ENCODE data around the gene AFDN.
"Not testable (repeated sequence)": the region's sequence is repeated elsewhere in the genome, so short reads cannot be mapped to it uniquely, and the experiment has no call there.

The AFDN gene

DNA sequence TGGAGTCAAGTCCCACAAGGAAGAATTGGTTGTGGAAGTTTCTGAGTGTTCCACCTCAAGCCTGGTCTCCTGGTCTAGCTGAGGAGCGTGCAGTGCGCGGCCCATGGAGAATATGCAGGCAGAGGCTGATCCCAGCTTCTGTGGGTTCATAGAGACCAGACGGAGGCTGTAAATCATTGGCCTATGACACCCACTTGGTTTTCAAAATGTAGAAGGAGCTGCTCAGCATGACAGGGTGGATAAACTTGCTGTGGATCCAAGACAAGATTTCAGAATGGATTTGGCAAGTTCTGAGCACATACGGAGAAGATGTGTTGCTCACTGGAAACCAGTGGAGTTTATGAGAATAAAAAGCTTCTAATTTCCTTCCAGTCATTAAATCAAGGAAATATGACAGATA, 171.5 kb downstream of the AFDN start:
- in situ Hi-C loops (cut with HindIII; ENCODE audit: low pct_unique_long_range_greater_than_20kb, low sequenced_read_pairs), result no loop called here
- TF ChIP-seq JUND (IDR thresholded peaks at IDR 0.05; ENCODE audit: low read depth), result no peak
- no peak for DNase-seq (ENCODE audit: low read depth in 1 of 2, low spot score in 1 of 2)

DNA sequence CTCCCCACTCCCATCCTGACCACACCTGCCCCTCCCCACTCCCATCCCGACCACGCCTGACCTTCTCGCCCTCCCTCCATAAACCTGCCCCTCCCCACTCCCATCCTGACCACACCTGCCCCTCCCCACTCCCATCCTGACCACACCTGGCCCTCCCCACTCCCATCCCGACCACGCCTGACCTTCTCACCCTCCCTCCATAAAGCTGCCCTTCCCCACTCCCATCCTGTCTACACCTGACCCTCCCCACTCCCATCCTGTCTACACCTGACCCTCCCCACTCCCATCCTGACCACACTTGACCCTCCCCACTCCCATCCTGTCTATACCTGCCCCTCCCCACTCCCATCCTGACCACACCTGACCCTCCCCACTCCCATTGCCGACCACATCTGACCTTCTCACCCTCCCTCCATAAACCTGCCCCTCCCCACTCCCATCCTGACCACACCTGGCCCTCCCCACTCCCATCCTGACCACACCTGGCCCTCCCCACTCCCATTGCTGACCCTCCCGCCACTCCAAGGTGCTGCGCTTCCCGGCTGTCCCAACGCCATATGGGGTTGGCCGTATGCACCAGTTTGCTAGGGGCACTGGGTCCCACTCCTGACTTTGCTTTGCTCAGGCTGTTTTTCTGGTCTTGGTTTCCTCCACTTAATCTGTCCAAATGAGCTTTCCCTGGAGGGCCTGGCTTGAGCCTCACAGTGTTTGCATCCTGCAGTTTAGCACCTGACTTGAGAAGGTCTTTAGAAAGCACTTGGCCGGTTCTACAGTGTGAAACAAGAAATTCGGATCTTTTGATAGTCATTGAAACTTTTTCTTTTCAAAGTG, 173.7 kb downstream of the AFDN start:
- no peak for TF ChIP-seq JUND (IDR thresholded peaks at IDR 0.05; ENCODE audit: low read depth)
- no peak for DNase-seq (ENCODE audit: low read depth in 1 of 2, low spot score in 1 of 2)
- in situ Hi-C loops (cut with HindIII; ENCODE audit: low pct_unique_long_range_greater_than_20kb, low sequenced_read_pairs), result no loop called here

DNA sequence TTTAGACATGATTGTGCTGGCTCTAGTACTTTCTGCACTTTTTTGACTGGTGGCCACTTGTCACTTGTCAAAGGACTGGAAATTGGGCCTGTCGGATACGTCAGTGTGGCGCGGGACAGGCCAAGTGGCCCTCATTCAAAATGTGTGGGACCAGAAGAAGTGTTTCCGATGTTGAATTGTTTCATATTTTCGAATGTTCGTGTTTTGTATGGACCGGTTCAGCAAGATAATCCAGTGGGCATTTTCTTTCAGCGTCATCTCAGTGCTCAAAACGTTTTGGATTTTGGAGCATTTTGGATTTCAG, 174.3 kb downstream of the AFDN start:
- in situ Hi-C loops (cut with HindIII; ENCODE audit: low pct_unique_long_range_greater_than_20kb, low sequenced_read_pairs), result no loop called here
- TF ChIP-seq JUND (IDR thresholded peaks at IDR 0.05; ENCODE audit: low read depth), result no peak
- no peak for DNase-seq (ENCODE audit: low read depth in 1 of 2, low spot score in 1 of 2)

DNA sequence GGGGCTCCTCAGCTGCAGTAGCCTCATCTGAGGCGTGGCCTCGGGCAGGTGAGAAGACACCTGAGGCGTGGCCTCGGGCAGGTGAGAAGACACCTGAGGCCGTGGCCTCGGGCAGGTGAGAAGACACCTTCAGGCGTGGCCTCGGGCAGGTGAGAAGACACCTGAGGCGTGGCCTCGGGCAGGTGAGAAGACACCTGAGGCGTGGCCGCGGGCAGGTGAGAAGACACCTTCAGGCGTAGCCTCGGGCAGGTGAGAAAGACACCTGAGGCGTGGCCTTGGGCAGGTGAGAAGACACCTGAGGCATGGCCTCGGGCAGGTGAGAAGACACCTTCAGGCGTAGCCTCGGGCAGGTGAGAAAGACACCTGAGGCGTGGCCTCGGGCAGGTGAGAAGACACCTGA, 174.8 kb downstream of the AFDN start:
- in situ Hi-C loops (cut with HindIII; ENCODE audit: low pct_unique_long_range_greater_than_20kb, low sequenced_read_pairs); DNase-seq (ENCODE audit: low read depth in 1 of 2, low spot score in 1 of 2): not testable (repeated sequence)

DNA sequence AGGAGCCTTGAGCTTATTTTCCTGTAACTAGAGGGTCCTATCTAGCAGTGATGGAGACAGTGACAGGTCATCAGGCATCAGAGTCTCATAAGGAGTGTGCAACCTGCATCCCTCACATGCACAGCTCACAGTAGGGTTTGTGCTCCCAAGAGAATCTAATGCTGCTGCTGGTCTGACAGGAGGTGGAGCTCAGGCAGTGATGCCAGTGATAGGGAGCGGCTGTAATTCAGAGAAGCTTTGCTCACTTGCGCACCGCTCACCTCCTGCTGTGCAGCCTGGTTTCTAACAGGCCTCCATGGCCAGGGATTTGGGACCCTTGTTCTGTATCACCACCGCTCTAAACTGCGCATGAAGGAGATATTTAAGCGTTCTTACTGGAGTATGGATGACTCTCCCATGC, 176.1 kb downstream of the AFDN start:
- no peak for TF ChIP-seq JUND (IDR thresholded peaks at IDR 0.05; ENCODE audit: low read depth)
- DNase-seq (ENCODE audit: low read depth in 1 of 2, low spot score in 1 of 2), result no peak
- in situ Hi-C loops (cut with HindIII; ENCODE audit: low pct_unique_long_range_greater_than_20kb, low sequenced_read_pairs), result no loop called here

DNA sequence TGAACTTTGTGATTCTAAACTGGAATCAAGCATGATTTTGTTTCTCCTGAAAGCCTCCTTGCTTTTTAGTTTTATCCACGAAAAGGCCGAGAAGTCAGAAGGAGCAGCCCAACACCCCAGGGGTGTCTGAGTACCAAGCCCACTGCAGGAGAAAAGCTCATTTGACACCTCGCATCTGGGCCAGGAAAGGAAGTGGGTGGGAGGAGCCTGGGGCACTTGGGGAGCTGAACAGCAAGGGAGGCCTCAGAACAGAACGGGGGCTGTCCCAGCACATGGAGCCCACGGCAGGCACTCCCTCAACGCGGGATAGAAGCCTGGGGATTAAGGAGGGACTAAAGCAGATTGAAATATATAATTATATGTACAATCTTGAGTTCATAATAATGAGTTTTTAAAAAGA, 177.3 kb downstream of the AFDN start:
- in situ Hi-C loops (cut with HindIII; ENCODE audit: low pct_unique_long_range_greater_than_20kb, low sequenced_read_pairs), result no loop called here
- TF ChIP-seq JUND (IDR thresholded peaks at IDR 0.05; ENCODE audit: low read depth), result no peak
- no peak for DNase-seq (ENCODE audit: low read depth in 1 of 2, low spot score in 1 of 2)

DNA sequence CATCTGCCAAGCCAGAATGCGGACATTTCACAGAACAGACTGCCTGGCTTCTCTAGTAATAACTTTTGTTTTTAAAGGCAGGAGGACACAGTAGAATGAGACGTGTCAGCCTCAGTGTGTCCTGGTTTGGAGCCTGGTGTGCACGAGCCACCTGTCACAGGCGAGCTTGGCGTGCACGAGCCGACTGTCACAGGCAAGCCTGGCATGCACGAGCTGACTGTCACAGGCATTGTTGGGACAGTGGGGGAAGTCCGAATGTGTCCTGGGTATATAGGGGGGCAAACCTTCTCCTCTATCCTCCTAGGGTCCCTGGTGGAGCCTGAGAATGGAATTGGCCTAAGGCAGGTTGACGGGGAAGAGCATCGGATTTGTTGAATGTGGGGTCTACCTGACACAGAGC, 178.2 kb downstream of the AFDN start:
- DNase-seq (ENCODE audit: low read depth in 1 of 2, low spot score in 1 of 2), result no peak
- in situ Hi-C loops (cut with HindIII; ENCODE audit: low pct_unique_long_range_greater_than_20kb, low sequenced_read_pairs), result no loop called here
- no peak for TF ChIP-seq JUND (IDR thresholded peaks at IDR 0.05; ENCODE audit: low read depth)

DNA sequence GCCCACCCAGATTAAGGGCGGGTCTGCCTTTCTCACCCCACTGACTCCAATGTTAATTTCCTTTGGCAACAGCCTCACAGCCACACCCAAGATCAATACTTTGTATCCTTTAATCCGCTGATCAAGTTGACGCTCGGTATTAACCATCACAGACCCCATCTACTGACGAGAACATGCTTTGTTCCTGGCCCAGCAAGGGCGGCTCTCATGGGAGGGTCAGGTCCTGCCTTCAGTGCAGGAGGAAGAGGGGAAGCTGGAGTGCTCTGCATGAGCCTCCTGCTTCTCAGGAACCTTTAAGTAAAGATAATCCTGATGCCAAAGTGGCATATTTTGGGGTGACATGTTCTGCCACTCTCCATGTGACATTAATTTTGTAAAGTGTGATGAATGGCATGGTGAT, 179.1 kb downstream of the AFDN start:
- DNase-seq (ENCODE audit: low read depth in 1 of 2, low spot score in 1 of 2), result no peak
- in situ Hi-C loops (cut with HindIII; ENCODE audit: low pct_unique_long_range_greater_than_20kb, low sequenced_read_pairs), result no loop called here
- TF ChIP-seq JUND (IDR thresholded peaks at IDR 0.05; ENCODE audit: low read depth), result no peak

DNA sequence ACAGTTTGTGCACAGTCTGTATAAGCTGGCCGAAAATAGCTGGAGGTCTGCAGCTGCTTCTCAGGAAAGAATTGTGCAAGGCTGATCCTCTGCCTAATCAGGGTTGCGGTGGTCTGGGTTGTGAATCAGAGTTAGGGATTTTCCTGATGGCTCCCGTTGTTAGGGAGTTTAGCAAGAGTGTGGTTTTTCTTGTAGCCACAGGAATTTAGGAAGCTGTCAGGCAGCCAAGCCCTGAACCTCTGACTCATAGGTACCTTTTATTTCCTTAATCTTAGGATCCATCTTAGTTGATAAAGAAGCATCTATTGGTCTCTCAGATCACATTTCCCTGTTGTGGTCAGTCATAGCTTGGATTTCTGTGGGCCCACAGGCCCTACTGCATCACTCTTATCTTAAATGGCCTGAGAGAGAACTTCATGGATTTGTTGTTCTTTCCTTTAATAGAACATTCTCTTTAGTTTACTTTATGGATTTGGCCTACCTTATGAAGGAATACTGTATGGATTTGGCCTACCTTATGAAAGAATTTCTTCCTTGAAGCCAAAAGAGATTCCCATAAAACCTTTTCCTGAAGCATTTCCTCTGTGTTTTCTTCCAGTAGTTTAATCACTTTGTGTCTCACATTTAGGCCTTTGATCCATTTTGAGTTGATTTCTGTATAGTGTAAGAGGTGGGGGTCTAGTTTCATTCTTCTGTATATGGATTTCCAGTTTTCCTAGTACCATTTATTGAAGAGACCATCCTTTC, 181.1 kb downstream of the AFDN start:
- peak in 1 of 2 experiments; percentile 36 for DNase-seq (ENCODE audit: low read depth in 1 of 2, low spot score in 1 of 2)
- in situ Hi-C loops (cut with HindIII; ENCODE audit: low pct_unique_long_range_greater_than_20kb, low sequenced_read_pairs), result no loop called here
- TF ChIP-seq JUND (IDR thresholded peaks at IDR 0.05; ENCODE audit: low read depth), result no peak

DNA sequence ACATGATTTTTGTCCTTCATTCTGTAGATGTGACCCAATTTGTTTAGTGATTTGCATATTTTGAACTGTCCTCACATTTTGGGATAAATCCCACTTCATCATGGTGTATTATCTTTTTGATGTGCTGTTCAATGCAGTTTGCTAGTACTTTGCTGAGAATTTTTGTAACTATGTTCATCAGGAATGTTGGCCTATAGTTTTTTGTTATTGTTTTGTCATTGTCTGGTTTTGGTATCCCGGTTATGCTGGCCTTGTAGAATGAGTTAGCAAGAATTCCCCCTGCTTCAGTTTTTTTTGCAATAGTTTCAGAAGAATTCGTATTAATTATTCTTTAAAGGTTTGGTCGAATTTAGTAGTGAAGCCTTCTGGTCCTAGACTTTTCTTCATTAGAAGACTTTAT, 182.6 kb downstream of the AFDN start:
- no peak for TF ChIP-seq JUND (IDR thresholded peaks at IDR 0.05; ENCODE audit: low read depth)
- in situ Hi-C loops (cut with HindIII; ENCODE audit: low pct_unique_long_range_greater_than_20kb, low sequenced_read_pairs), result no loop called here
- no peak for DNase-seq (ENCODE audit: low read depth in 1 of 2, low spot score in 1 of 2)

DNA sequence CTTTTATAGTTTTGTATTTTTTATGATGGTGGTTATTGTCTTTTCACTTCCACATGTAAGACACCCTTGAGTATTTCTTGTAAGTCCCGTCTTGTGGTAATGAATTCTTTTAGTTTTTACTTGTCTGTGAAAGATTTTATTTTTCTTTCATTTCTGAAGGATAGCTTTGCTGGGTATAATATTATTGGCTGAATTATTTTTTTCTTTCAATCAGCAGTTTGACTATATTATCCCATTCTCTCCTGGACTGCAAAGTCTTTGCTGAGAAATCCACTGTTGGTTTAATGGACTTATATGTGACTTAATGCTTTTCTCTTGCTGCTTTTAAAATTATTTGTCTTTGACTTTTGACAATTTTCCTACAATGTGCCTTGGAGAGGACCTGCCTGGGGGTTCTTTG, 184.6 kb downstream of the AFDN start:
- DNase-seq (ENCODE audit: low read depth in 1 of 2, low spot score in 1 of 2), result no peak
- TF ChIP-seq JUND (IDR thresholded peaks at IDR 0.05; ENCODE audit: low read depth), result no peak
- in situ Hi-C loops (cut with HindIII; ENCODE audit: low pct_unique_long_range_greater_than_20kb, low sequenced_read_pairs), result no loop called here

DNA sequence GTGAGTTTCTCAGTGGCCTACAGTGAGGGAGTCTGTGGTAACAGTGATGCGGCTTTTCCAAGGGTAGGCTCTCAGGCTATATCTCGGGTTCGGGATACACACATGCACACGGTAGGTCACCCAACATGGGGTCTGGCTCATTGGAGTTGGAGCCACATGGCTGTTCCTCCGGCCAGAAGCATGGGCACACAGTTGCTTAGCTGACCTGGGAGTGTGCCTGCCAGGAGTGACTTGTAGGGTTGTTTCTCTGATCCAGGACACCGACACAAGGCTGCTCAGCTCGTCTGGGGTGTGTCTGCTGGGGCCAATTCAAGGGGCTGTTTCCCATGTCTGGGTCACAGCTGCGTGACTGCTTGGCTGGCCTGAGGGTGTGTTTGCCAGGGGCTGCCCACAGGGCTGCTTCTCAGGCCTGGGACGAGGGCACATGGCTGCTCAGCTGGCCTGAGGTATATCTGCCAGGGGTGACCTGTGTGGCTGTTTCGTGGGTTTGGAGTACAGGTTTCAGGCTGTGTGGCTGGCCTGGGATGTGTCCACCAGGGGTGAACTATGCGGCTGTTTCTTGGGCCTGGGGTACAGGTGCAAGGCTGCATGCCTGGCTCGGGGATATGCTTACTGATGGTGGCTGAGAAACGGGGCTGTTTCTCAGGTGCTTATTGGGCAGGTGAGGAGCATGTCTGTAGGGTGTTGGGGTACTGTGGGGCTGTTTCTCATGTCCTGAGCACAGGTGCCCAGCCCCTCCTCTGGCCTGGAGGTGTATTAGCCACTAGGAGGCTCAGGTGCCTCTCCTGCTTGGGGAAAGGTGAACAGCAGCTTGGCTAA, 185.9 kb downstream of the AFDN start:
- DNase-seq (ENCODE audit: low read depth in 1 of 2, low spot score in 1 of 2), result no peak
- TF ChIP-seq JUND (IDR thresholded peaks at IDR 0.05; ENCODE audit: low read depth), result no peak
- in situ Hi-C loops (cut with HindIII; ENCODE audit: low pct_unique_long_range_greater_than_20kb, low sequenced_read_pairs), result no loop called here
